Measurements from ENCODE around the gene FTO.

Gene FTO

DNA sequence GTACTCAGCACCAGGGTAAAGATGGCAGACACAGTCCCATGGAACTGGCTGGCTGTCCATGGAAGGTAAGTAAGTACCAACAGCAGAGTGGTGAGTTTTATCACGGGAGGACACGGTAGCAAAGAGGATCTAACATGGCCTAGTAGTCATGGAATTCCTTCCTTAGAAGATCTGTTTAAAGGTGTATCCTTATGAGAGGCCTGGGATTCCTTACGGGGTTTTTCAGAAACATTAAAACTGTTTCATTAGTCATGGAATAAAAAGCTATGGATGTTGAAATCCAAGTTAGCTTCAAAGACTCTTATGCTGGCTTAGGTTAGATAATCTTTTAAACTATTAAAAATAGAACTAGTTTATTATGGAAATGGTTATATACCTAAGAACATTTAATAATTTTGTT lies 7.4 kb downstream of the FTO start:
- no peak for DNase-seq (ENCODE audit: low spot score)

DNA sequence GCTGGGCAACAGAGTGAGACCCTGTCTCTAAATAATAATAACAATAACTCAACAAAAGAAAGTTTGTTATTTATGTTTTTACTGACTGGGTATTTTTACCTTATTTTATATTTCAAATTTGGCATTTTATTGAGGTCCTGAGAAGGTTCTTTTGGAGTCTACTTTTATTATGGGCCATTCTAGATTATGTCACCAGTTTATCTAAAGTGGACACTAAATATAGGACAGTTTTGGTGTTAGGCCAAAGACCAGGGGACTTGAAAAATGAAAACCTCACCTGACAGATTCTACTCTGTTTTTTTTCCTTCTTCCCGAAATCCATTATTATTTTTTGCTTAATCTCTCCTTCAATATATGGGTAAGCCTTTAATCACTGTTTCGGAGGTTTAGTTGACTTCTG lies 8.1 kb downstream of the FTO start:
- DNase-seq (ENCODE audit: low spot score) = no peak

DNA sequence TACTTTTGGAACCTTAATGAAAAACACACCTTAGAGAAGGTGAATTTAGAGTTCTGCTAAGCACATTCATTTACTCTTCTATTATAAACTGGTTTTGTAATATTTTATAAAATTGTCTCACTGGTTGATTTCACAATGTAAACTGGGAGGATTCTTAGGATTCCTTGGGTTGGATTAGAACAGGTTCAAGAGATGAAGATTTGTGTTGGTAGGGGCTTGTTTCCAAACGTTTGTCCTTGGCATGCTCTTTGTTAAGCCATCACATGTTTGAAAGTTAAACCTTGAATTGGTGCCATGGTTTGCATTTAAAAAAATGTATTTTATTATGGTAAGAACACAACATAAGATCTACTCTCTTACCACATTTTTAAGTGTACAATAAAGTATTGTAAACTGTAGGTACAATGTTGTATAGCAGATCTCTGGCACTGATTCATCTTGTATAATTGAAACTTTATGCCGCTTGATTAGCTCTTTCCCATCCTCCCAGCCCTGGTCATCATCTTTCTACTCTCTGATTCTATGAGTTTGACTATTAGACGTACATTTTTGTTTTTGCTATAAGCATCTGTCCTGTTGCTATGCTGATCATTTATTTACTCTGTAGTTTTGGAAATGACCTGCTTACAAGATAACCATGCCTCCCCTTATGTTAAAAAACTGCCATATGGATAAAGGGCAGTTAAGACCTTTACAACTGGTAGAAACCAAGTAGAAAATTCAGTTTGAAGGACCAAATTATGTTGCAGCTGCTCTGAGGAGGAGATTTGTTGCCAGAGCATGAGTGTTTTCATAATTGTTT lies 9.6 kb downstream of the FTO start:
- no peak for DNase-seq (ENCODE audit: low spot score)

DNA sequence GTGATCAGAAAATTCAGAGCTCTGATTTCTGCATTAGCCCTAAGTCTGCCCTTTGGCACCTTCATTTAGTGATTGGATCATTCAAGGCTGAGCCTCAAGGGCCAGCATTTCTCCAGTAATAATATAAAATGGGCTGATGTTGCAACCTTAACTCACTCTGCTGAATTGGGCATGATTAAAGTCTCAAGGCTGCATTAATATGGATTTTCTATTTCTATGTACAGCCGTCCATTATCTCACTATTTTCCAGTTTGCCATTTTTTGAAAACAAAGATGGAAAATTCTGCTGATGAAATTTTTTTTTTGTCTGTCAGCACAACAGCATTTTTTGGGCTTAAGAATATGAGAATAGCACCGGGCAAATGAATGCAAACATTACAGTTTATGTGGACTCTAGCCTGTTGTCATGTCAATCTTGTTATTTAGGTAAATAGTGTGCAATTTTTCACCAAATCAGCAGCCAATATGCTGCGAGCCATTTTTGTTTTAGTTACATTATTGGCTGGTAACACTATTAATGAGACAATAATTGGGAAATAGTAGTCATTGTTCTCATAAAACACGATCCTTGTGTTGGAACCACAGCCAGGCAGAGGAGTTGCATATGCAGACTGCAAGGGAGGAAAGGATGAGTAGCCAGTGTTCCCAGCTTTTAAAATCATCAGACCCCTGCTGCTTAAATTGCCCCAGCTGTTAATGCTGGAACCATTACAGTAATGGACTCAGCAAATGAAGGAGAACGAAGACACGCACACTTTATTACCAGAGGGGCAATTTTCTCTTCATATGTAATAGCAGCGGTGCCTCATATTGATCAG lies 10.5 kb downstream of the FTO start:
- no peak for DNase-seq (ENCODE audit: low spot score)

DNA sequence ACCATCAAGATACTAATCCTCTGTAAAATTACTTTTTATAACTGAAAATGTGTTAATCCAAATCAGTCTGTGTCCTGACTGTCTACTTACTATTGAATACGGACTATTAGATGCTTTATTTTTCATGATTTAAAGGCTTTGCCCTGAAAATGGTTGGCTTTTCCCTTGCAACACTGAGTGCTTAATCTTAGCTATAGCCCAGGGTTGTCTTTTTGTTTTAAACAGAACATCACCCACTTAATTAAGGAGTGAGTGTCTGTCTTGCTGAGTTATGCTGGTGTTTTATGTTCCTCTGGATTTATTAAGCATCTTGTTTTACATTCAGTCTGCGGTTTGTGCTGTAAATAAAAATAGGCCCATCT lies 11.0 kb downstream of the FTO start:
- DNase-seq (ENCODE audit: low spot score) = no peak

DNA sequence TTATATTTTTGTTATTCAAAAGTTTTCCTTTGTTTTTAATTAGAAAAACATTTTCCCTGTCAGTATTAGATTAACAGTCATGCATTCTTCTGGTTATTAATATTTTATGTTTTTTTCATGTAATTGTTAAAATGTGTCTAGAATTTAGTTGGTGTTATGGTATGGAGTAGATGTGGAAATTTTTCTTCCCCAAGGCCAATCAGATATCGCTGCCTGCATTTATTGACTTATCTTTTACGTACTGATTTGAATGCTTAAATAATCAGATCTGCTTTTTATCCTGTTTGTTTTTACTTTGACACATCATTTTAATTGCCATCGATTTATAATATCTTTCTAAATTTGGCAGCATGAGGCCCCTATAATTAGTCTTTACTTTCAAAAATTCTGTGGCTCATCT lies 13.6 kb downstream of the FTO start:
- DNase-seq (ENCODE audit: low spot score) = no peak

DNA sequence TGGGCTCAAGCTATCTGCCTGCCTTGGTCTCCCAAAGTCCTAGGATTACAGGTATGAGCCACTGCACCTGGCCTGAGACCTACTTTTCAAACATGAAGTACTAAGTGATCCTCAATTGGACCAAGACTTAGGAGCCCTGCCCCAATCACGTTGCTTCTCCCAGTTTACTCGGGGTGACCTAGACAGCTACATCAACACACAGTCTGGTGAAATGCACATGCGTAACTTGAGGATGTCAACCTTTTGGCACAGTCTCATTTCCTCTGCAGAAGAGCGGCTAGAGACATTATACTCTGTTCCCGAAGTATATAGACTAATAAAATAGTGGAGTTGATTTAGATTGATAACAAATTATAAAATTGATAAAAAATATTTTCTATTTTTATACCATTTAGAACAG lies 17.1 kb downstream of the FTO start:
- DNase-seq (ENCODE audit: low spot score) = no peak

DNA sequence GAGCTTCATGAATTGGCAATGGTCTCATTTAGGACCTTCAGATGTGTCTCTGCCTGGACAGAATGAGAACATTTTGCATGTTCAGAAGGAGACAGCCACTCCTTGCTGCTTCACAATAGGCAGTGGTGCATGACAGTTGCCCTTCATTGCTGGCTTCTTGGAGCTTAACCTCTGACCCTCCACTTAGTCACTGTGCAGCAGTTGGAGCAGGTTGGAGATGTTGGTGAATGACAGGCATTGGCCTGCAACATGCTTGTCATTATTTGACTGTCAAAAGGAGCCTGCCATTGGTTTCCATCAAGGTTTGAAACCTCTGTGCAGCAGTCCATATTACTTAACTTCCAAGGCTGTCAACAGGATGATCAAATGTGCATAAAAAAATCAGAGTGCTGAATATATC lies 22.7 kb downstream of the FTO start:
- no peak for DNase-seq (ENCODE audit: low spot score)

DNA sequence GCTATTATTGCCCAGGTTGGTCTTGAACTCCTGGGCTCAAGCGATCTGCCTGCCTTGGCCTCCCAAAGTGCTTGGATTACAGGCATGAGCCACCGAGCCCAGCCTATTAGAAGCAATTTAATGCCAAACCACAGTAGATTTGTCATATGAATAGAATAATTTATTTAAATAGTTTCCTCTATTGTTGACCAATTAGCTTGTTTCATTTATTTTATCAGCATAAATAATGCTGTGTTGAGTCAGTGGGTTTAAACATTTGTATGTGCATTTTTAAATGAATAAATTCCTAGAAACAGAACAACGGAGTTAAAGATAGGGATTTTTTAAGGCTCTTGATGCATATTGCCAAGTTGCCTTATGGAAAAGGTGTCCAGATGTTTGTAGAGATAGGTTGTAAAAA lies 26.7 kb downstream of the FTO start:
- no peak for DNase-seq (ENCODE audit: low spot score)

DNA sequence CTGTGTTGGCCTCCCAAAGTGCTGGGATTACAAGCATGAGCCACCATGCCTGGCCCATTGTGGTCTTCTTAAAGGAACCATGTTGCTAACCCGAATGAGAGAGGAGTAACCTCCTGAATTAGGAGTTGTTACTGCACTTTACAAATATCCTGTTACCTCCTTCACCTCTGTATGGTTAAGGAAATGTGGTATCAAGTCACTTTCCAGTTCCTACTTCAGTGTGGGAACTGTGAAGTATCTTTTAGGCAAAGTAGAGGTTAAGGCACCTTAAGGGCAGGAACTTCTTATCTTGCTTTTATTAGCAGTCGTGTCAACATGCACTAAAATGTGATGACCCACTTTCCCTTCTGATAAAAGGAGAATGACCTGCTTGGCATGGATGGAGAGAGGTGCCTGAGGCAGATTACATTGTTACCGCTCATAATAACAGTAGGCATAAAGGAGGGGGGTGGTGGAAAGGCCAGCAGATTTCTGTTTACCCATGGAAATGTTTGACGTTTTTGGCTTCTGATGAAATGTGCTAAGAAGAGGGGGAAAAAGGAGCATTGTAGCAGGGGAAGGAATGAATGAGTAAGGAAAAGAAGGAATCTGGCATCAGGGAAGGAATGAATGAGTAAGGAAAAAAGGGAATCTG lies 28.5 kb downstream of the FTO start:
- DNase-seq (ENCODE audit: low spot score) = peak; percentile 23

DNA sequence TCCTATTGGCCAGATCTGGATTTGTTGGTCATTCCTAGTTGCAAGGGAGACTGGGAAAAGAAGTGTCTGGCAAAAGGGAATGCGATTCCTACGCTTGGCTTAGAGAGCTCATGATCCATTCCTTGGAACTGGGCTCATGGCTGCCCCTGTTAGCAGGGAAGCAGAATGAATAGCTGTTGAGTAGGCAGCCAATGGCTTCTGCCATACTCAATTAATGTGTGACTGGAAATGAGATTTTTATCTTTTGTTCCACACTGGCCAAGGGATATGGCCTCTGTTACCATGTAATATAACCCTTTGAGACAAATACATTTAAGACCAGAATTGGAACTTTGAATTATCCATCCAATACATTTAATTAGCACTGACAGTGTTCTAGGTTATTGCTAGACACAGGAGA lies 31.0 kb downstream of the FTO start:
- DNase-seq (ENCODE audit: low spot score) = no peak

DNA sequence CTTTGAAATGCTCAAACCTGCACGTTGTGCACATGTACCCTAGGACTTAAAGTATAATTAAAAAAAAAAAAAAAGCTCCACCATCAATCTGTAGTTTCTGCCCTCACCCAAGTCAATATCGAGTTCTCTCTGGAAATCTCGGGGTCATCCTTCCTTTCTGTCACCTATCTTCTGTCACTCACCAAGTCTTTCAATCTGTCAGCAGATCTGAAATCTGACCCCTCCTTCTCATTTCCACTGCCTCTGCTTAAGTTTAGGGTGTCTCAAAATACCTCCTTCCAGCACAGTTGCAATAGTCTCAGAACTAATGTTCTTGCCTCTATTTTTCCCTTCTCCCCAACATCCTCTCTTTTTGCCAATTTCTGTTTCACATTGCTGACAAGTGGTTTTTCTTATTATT lies 32.3 kb downstream of the FTO start:
- no peak for DNase-seq (ENCODE audit: low spot score)

DNA sequence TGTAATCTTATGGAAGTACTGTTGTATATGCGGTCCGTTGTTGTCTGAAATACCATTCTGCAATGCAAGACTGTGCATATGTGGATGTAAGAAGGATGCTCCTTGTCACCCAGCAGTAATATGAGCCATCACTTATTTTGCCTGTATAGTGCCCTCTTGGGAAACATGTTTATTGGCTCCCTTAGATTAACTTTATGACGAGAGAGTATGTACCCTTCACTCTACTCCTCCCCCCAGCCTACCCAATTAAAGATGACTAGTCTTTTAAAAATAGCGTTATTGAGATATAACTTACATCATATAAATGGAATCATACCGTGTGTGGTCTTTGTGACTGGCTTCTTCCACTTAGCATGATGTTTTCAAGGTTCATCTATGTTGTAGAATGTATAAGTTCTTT lies 33.6 kb downstream of the FTO start:
- DNase-seq (ENCODE audit: low spot score) = no peak

DNA sequence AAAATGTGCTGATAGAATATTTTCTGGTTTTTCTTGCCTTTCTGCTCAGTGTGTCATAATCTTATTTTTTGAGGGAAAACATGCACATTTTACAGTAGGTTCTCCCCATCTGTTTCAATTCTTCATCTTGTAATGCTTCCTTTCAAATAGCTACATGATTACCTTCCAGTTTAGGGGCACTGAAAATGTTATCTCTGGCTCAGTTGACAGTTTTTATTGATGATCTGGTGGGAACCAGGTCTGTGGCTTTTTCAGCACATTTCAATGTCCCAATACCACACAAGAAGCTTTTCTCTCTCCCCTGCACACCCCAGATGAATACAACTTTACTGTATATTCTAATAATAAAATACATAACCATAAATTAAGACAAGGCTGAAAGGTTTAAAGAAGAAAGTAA lies 36.5 kb downstream of the FTO start:
- no peak for DNase-seq (ENCODE audit: low spot score)

DNA sequence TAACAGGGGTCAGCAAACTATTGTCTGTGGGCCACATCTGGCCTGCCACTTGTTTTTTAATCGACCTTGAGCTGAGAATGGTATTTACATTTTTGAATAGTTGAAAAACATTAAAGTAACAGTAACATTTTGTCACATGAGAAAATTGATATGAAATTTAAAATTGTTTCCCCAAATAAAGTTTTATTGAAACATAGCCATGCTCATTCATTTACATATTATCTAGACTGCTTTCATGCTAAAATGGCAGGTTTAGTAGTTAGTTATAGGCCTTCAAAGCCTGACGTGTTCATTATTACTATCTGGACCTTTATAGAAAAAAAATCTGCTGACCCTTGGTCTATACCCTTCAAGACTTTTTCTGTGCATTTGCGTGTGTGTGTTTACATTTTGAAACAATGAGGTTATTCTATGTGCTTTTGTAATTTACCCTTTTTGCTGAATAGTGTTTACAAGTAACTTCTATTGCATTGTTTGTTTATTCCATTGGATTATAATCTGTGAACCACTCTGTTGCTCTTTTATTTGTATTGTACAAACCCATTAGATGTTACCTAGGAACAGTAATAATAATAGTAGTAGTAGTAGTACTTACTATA lies 37.1 kb downstream of the FTO start:
- no peak for DNase-seq (ENCODE audit: low spot score)

DNA sequence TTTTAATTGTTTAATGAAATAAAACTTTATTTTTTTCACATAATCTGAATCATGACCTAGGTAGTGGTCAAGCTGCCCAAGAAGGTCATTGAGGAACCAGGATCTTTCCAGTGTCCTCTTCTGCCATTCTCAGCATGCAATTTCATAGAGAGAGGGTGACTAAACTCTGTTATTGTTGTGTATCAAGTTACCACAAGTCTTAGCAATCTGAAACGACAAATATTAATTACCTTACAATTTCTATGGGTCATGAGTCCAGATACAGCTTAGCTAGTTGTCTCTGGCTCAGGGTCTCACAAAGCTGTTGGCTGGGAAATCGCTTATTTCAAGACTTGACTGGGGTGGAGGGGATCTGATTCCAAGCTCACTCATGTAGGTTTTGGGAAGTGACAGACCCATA lies 37.6 kb downstream of the FTO start:
- DNase-seq (ENCODE audit: low spot score) = no peak

DNA sequence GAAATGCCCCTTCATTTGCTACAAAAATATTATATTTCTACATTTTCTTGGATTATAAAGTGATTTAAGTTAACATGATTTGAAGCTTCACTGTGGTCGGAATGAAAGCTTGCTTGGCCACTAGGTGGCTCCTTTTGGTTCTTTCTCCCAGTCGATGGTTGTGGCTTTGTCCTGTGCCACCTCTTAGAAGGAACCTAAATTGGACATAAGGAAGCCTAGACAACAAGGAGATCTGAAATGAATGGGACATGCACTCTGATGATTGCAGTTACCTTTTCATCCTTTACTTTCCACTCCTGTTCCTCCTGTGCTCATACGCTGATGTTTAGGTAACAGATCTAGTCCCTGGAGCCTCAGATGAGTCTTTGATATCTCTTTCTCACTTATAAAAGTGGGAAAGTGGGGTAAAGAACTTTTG lies 39.2 kb downstream of the FTO start:
- peak; percentile 34 for DNase-seq (ENCODE audit: low spot score)

DNA sequence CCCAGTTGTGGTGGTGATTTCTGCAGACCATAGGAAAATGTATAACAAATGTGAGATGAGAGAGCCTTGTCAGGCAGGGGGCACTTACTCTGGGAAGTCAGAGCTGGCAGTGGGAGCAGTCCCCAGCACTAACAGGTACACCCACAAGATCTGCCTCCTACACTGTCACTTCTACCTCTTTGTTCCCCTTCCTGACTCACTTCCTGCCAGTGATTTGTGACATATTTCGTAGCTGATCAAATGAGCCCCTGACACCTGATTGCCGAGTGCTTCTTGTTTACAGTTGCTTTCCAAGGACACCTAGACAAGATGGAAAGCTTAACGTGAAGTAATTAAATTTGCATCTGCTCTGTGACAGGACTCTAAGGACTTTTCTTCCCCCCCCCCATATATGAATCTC lies 40.5 kb downstream of the FTO start:
- no peak for DNase-seq (ENCODE audit: low spot score)

DNA sequence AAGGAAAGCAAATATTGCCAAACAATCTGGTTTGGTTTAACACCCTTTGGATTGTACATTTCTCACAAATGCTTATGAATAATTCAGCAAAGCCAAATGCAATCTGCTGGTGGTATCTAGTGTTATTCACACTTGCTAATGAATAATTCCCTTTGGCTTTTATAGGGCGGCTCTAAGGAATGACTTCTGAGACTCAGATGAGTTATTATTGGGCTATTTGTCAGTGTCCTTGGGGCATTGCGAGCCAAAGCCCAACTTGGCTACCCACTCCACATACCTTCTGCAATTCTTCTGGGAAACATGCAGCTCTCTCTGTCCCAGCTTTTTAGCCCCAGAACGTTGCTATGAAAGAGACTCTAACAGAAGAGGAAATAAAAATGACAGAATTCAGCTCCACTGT lies 41.1 kb downstream of the FTO start:
- no peak for DNase-seq (ENCODE audit: low spot score)

DNA sequence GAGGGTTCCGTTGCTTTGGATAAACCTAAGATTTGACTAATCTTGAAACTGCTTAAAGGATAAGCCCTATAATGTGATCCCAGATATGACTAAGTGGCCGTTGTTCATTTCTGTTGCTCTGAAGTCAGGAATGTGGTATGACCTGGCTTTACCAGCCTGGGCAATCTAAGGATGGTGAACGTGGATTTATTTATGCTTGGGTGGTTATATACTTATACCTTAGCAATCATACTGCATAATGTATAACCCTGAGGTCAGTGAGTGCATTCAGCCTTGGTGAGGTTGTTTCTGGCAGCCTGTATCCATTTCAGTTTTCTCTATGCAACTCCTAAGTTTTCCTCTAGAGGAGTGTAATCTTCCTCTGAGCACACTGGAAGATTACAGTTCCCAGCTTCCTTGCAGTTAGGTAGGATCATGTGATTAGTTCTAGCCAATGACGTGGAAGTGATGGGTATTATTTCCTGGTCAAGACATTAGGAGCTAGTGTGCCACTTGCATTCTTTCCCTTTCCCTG lies 41.9 kb downstream of the FTO start:
- DNase-seq (ENCODE audit: low spot score) = no peak

DNA sequence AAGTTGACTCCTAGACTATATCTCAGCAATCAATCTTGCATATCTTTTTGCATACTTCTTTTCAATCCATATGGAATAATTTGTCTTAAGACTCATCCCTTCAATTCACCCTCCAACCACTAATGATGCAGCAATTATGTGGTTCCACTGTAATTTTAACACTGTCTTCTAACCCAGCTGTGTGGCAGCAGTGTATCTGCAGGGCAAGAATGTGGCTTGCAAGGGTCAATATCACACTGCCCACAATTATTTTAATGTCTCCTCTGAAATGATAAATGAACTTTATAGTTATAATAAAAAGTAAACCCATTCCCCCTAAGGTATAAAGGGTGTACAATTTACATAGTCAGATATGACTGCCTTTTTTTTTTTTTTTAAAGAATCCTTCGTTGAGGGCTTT lies 48.6 kb downstream of the FTO start:
- DNase-seq (ENCODE audit: low spot score) = no peak

DNA sequence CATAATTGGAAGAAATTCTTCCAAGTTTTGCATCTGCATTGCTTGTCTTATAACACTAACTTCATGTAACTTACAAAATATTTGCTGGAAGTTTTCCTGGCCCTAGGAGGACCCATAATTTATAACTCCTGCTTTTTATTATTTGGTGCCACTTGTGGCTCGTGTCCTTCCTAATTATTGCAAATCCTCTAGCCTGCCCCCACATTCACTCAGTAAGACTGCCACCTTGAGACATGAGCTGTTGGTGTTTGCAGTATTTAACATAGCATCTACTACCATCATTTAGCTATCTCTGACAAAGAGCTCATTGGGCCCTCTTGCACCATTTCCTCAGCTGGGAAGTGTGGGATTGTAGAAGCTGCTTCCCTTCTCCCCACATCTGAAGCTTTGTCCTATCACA lies 49.5 kb downstream of the FTO start:
- no peak for DNase-seq (ENCODE audit: low spot score)
